ENCODE measurements around the gene SKI.
A peak's percentile ranks its signal among the peaks of the same experiment; 100 is the strongest.

The SKI gene

GRCh38 chr1:2187619-2188018, 40.5 kb upstream of the SKI start:
- no peak for TF ChIP-seq CTCF (IDR thresholded peaks at IDR 0.05; ENCODE audit: control extremely low read depth, extremely low read depth, low read depth, missing control alignments)
- ChIA-PET POLR2A (no interaction called here), CTCF (interaction anchor here (1.9 to 3.4 kb wide), 2 partner anchors 11 to 14 kb away, joined by 7 to 19 read pairs; no protein-coding TSS in a partner anchor)
- no peak for DNase-seq (ENCODE audit: extremely low spot score)

GRCh38 chr1:2188336-2188735, 39.8 kb upstream of the SKI start:
- ChIA-PET POLR2A (interaction anchor here (0.7 kb wide), 1 partner anchor 14 kb away, joined by 4 read pairs; no protein-coding TSS in a partner anchor), CTCF (interaction anchor here (1.0 to 3.4 kb wide), 3 partner anchors 12 to 176 kb away, joined by 3 to 19 read pairs (median 7); no protein-coding TSS in a partner anchor)
- no peak for TF ChIP-seq CTCF (IDR thresholded peaks at IDR 0.05; ENCODE audit: control extremely low read depth, extremely low read depth, low read depth, missing control alignments)
- no peak for DNase-seq (ENCODE audit: extremely low spot score)

- ChIA-PET POLR2A (interaction anchor here (0.7 kb wide), 1 partner anchor 79 kb away, joined by 3 read pairs; no protein-coding TSS in a partner anchor), CTCF (interaction anchor here (1.0 to 3.4 kb wide), 5 partner anchors 13 to 199 kb away, joined by 3 to 19 read pairs (median 7); no protein-coding TSS in a partner anchor)
- no peak for TF ChIP-seq CTCF (IDR thresholded peaks at IDR 0.05; ENCODE audit: control extremely low read depth, extremely low read depth, low read depth, missing control alignments)
- DNase-seq (ENCODE audit: extremely low spot score): peak; percentile 91
Measured at GRCh38 chr1:2189459-2190425, 38.4 kb upstream of the SKI start.

- POLR2A ChIA-PET: no interaction called here
- CTCF ChIA-PET: interaction anchor here (1.7 to 3.4 kb wide), 3 partner anchors 17 to 198 kb away, joined by 5 to 19 read pairs (median 12); no protein-coding TSS in a partner anchor
- no peak for DNase-seq (ENCODE audit: extremely low spot score)
- no peak for TF ChIP-seq CTCF (IDR thresholded peaks at IDR 0.05; ENCODE audit: control extremely low read depth, extremely low read depth, low read depth, missing control alignments)
Measured at GRCh38 chr1:2190491-2190976, 37.6 kb upstream of the SKI start.

- no peak for DNase-seq (ENCODE audit: extremely low spot score)
- TF ChIP-seq CTCF (IDR thresholded peaks at IDR 0.05; ENCODE audit: control extremely low read depth, extremely low read depth, low read depth, missing control alignments): no peak
- CTCF ChIA-PET: interaction anchor here (1.3 to 1.9 kb wide), 3 partner anchors 11 to 191 kb away, joined by 4 to 10 read pairs (median 4); no protein-coding TSS in a partner anchor
- POLR2A ChIA-PET: no interaction called here
Measured at GRCh38 chr1:2192031-2192995, 35.8 kb upstream of the SKI start.
